Panc1 (cell line): Measurements from ENCODE around the gene MARCKSL1.
A peak's percentile ranks its signal among the peaks of the same experiment; 100 is the strongest.

Experiments
- POLR2AphosphoS5 ChIP-seq: IDR thresholded peaks from 2 replicates; pipeline ENCODE4 v1.6.1; 2012; ENCODE audit warnings: mild to moderate bottlenecking, low read depth, low read length, moderate library complexity
- REST ChIP-seq, 2 experiments: IDR thresholded peaks; 2 replicates each; pipeline ENCODE4 v1.6.1; 2011 to 2012; ENCODE audit warnings: low read depth in 2 of 2, control low read depth in 1 of 2, low read length in 1 of 2, mild to moderate bottlenecking in 1 of 2, moderate library complexity in 1 of 2; ENCODE audit not compliant: insufficient read depth in 1 of 2
- SIN3A ChIP-seq: IDR thresholded peaks from 2 replicates; pipeline ENCODE4 v1.6.1; 2012; ENCODE audit warnings: low read depth, mild to moderate bottlenecking, low read length, moderate library complexity, borderline replicate concordance; ENCODE audit not compliant: insufficient read depth
- TF ChIP-seq, protein P1 (sequence below): fragments of 450-650 bp; IDR thresholded peaks from 2 replicates; pipeline ENCODE4 v1.5.1; 2017; ENCODE audit warnings: mild to moderate bottlenecking

DNA sequence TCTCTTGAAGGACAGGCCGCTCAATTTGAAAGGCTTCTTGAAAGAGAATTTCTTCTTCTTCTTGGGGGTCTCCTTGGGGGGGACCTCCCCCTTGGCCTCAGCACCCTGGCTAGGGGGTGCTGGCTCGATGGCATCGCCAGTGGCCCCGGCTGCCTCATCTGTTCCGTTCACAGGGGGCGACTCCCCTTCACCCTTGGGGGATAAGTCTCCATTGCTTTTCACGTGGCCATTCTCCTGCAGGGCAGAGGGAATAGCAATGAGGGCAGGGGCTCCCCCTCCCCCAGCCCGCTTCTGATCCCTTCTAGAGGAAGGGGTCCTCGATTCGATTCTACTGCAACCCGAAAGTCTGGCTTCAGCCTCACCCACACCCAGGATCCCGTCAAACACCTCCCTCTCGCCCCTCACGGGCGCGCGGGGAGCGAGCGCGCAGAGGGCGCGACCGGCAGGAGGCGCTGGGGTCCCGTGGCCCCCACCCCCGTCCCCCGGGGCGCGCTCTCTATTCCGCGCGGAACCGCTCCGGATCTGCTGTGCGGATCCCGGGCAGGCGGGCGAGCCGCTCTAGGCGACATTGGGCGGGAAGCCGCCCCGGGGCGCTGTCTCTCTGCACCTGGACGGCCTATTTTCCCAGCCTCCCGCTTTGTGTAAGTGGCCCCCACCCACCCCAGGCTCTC is 1.0 kb downstream of the MARCKSL1 start:
- TF ChIP-seq, protein P1, sequence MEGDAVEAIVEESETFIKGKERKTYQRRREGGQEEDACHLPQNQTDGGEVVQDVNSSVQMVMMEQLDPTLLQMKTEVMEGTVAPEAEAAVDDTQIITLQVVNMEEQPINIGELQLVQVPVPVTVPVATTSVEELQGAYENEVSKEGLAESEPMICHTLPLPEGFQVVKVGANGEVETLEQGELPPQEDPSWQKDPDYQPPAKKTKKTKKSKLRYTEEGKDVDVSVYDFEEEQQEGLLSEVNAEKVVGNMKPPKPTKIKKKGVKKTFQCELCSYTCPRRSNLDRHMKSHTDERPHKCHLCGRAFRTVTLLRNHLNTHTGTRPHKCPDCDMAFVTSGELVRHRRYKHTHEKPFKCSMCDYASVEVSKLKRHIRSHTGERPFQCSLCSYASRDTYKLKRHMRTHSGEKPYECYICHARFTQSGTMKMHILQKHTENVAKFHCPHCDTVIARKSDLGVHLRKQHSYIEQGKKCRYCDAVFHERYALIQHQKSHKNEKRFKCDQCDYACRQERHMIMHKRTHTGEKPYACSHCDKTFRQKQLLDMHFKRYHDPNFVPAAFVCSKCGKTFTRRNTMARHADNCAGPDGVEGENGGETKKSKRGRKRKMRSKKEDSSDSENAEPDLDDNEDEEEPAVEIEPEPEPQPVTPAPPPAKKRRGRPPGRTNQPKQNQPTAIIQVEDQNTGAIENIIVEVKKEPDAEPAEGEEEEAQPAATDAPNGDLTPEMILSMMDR, result peak; percentile 93
- TF ChIP-seq REST (IDR thresholded peaks at IDR 0.05; ENCODE audit: insufficient read depth in 1 of 2, low read depth in 2 of 2, low read length in 1 of 2) (no peak), POLR2AphosphoS5 (no peak; the same call in 1 of the 2 replicates), SIN3A (0 out of 2 replicates have a peak, but pooled peaks have one; percentile 36)
